ENCODE measurements around the gene PLA2G4B.

DNA sequence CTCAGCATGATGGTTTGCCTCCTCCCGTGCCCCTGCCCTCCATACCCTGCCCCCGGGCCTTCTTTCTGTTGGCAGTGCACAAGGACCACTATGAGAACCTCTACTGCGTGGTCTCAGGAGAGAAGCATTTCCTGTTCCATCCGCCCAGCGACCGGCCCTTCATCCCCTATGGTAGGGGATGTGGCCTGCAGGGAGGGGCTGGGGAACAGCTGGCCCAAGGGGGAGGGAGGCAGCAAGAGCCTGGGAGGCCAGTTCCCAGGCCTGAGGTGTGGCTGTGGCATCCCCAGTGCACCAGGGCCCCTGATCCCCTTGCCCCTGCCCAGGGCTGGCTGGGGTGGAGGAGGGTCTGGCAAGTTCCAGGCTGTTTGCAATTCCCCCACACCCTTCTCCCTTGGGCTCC, 2.6 kb upstream of the PLA2G4B start:
- TF ChIP-seq EZH2 (IDR thresholded peaks at IDR 0.05; ENCODE audit: low read depth) = no peak
- TF ChIP-seq, protein P1, sequence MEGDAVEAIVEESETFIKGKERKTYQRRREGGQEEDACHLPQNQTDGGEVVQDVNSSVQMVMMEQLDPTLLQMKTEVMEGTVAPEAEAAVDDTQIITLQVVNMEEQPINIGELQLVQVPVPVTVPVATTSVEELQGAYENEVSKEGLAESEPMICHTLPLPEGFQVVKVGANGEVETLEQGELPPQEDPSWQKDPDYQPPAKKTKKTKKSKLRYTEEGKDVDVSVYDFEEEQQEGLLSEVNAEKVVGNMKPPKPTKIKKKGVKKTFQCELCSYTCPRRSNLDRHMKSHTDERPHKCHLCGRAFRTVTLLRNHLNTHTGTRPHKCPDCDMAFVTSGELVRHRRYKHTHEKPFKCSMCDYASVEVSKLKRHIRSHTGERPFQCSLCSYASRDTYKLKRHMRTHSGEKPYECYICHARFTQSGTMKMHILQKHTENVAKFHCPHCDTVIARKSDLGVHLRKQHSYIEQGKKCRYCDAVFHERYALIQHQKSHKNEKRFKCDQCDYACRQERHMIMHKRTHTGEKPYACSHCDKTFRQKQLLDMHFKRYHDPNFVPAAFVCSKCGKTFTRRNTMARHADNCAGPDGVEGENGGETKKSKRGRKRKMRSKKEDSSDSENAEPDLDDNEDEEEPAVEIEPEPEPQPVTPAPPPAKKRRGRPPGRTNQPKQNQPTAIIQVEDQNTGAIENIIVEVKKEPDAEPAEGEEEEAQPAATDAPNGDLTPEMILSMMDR (conservative IDR thresholded peaks at IDR 0.05) = no peak

Data from PC-9 (cell line).